Muscle layer of duodenum (tissue), 2 donors: Measurements from ENCODE around the gene ALAS1.

ENCODE experiments used
- H3K27ac ChIP-seq: one replicate; pipeline ENCODE4 v1.7.0; 2013; ENCODE audit warnings: mild to moderate bottlenecking, low read length
- H3K27me3 ChIP-seq: one replicate; pipeline ENCODE4 v1.7.0; 2013; ENCODE audit warnings: low read depth, mild to moderate bottlenecking, control low read depth, low read length
- H3K36me3 ChIP-seq, 2 donors: one replicate each; pipeline ENCODE4 v1.7.0; 2013; ENCODE audit warnings: low read length in 2 of 2, control low read depth in 1 of 2, mild to moderate bottlenecking in 1 of 2; ENCODE audit not compliant: insufficient read depth in 2 of 2, control insufficient read depth in 1 of 2
- H3K4me1 ChIP-seq, 2 donors: one replicate each; pipeline ENCODE4 v1.7.0; 2013; ENCODE audit warnings: low read length in 2 of 2, mild to moderate bottlenecking in 2 of 2, control low read depth in 1 of 2, moderate library complexity in 1 of 2; ENCODE audit not compliant: insufficient read depth in 2 of 2, control insufficient read depth in 1 of 2
- H3K4me3 ChIP-seq, 2 donors: one replicate each; pipeline ENCODE4 v1.7.0; 2013; ENCODE audit warnings: low read length in 2 of 2, low read depth in 1 of 2, mild to moderate bottlenecking in 1 of 2
- H3K9me3 ChIP-seq, 2 donors: one replicate each; pipeline ENCODE4 v1.7.0; 2013; ENCODE audit warnings: low read length in 2 of 2, control low read depth in 1 of 2, mild to moderate bottlenecking in 1 of 2; ENCODE audit not compliant: control insufficient read depth in 1 of 2
- donor health status: healthy.

ALAS1 gene

DNA sequence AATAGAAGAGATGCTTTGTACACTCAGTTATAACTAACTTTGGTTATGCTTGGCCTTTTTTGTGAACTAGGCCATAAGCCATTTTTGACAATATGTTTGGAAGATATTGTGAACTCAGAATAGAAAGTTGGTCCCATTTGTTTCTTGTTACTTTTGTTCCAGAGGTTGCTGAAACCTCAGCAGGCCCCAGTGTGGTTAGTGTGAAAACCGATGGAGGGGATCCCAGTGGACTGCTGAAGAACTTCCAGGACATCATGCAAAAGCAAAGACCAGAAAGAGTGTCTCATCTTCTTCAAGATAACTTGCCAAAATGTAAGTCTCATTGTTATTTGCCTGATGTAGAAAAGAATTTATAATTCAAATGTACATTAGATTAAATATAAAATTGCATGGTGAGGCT is 5.7 kb downstream of the ALAS1 start:
- H3K4me3 ChIP-seq: no peak overlapping the region
- no peak overlapping the region for H3K27ac ChIP-seq
- H3K4me1 ChIP-seq: peaks cover 0 to 16% of the 10 kb centered on the region in 2 donors
- H3K9me3 ChIP-seq: no peaks in the 10 kb centered on the region
- peaks cover 57 to 59% of the 10 kb centered on the region in 2 donors for H3K36me3 ChIP-seq
- no peaks in the 10 kb centered on the region for H3K27me3 ChIP-seq

GRCh38 chr3:52204337-52205073 is 6.5 kb downstream of the ALAS1 start:
- Histone ChIP-seq H3K4me3 (no peak overlapping the region), H3K36me3 (peaks cover 64 to 67% of the 10 kb centered on the region in 2 donors), H3K9me3 (no peaks in the 10 kb centered on the region), H3K4me1 (peaks cover 0 to 8% of the 10 kb centered on the region in 2 donors), H3K27ac (no peak overlapping the region), H3K27me3 (no peaks in the 10 kb centered on the region)

GRCh38 chr3:52205727-52206372 is 7.9 kb downstream of the ALAS1 start:
- Histone ChIP-seq H3K9me3 (no peaks in the 10 kb centered on the region), H3K4me3 (no peak overlapping the region), H3K4me1 (peaks cover 0 to 4% of the 10 kb centered on the region in 2 donors), H3K27me3 (no peaks in the 10 kb centered on the region), H3K27ac (no peak overlapping the region), H3K36me3 (peaks cover 73 to 80% of the 10 kb centered on the region in 2 donors)

GRCh38 chr3:52208556-52208955 is 10.6 kb downstream of the ALAS1 start:
- Histone ChIP-seq H3K36me3 (peaks cover 76 to 91% of the 10 kb centered on the region in 2 donors), H3K4me3 (no peak overlapping the region), H3K27ac (no peak overlapping the region), H3K27me3 (no peaks in the 10 kb centered on the region), H3K9me3 (no peaks in the 10 kb centered on the region), H3K4me1 (no peaks in the 10 kb centered on the region)

DNA sequence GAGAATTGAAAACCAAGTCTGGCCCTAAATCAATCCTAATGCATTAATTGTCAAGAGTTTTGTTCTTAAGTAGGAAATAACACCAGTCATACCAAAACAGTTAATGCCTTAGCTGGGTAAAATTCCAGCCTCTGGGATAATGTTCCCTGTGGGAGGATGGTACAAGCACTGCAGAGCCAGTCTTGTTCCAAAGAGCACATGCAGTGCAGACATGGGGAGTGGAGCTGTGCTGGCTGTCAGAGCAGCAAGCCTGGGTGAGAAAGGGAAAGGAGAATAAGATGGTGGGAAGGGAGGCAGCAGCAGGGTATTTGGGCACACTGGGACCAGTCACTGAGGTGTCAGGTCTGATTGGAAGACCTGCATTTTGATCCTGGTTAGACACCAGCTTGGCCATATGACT is 12.1 kb downstream of the ALAS1 start:
- H3K27ac ChIP-seq: no peak overlapping the region
- no peaks in the 10 kb centered on the region for H3K4me1 ChIP-seq
- no peaks in the 10 kb centered on the region for H3K9me3 ChIP-seq
- no peak overlapping the region for H3K4me3 ChIP-seq
- no peaks in the 10 kb centered on the region for H3K27me3 ChIP-seq
- H3K36me3 ChIP-seq: peaks cover 77 to 93% of the 10 kb centered on the region in 2 donors

GRCh38 chr3:52210550-52211046 is 12.6 kb downstream of the ALAS1 start:
- Histone ChIP-seq H3K27ac (no peak overlapping the region), H3K4me1 (no peaks in the 10 kb centered on the region)

DNA sequence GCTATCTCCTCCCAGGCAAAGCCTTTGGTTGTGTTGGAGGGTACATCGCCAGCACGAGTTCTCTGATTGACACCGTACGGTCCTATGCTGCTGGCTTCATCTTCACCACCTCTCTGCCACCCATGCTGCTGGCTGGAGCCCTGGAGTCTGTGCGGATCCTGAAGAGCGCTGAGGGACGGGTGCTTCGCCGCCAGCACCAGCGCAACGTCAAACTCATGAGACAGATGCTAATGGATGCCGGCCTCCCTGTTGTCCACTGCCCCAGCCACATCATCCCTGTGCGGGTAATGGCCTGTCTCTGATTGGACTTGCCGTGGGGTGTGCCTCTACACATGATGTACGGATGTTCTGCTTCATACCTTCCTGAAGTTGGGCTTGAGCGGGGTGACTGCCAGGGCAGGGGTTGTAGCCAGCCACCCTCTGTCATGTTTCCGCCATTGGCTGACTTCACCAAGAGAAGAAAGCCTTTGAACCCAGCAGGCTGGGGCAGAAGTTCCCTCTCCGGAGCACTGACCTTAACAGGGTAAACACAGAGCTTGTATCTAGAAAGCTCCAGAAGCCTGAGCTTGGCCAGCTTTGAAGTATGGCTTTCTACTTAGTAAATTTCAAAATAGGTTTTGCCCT is 13.4 kb downstream of the ALAS1 start:
- Histone ChIP-seq H3K27me3 (no peaks in the 10 kb centered on the region), H3K36me3 (peaks cover 71 to 88% of the 10 kb centered on the region in 2 donors), H3K4me3 (no peak overlapping the region), H3K4me1 (peaks cover under 1 to 2% of the 10 kb centered on the region in 2 donors), H3K9me3 (no peaks in the 10 kb centered on the region), H3K27ac (no peak overlapping the region)

More at GRCh38 chr3:52210550-52211046, 12.6 kb downstream of the ALAS1 start:
- Histone ChIP-seq H3K9me3 (no peaks in the 10 kb centered on the region), H3K27me3 (no peaks in the 10 kb centered on the region), H3K4me3 (no peak overlapping the region), H3K36me3 (peaks cover 77 to 93% of the 10 kb centered on the region in 2 donors)

DNA sequence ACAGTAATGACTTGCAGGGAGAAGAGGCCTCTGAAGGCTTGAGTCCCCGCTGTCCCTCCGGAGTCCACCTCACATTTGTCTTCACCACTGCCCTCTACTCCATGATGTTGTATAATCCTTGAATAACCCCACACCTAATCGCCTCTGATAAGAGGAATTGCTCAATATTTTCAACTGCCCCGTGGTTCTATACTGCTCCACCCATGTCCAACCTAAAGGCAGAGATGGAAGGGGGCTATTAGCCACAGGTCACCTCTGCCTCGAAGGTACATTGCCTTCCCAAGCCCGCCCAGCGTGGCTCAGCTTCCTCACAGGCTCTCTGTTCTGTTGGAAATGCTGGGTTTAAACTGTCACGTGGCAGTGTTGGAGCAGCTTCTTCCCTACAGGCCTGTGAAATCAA is 15.0 kb downstream of the ALAS1 start:
- Histone ChIP-seq H3K4me1 (peaks cover 9 to 17% of the 10 kb centered on the region in 2 donors), H3K27me3 (no peaks in the 10 kb centered on the region), H3K36me3 (peaks cover 62 to 76% of the 10 kb centered on the region in 2 donors), H3K9me3 (no peaks in the 10 kb centered on the region), H3K27ac (no peak overlapping the region), H3K4me3 (no peak overlapping the region)

GRCh38 chr3:52213901-52214300 is 15.9 kb downstream of the ALAS1 start:
- H3K36me3 ChIP-seq: peaks cover 53 to 67% of the 10 kb centered on the region in 2 donors
- H3K9me3 ChIP-seq: no peaks in the 10 kb centered on the region
- H3K27me3 ChIP-seq: no peaks in the 10 kb centered on the region
- peaks cover 9 to 20% of the 10 kb centered on the region in 2 donors for H3K4me1 ChIP-seq
- no peak overlapping the region for H3K4me3 ChIP-seq
- H3K27ac ChIP-seq: no peak overlapping the region

GRCh38 chr3:52215351-52215750 is 17.4 kb downstream of the ALAS1 start:
- Histone ChIP-seq H3K27me3 (no peaks in the 10 kb centered on the region), H3K36me3 (peaks cover 40 to 53% of the 10 kb centered on the region in 2 donors), H3K4me1 (peaks cover 9 to 20% of the 10 kb centered on the region in 2 donors), H3K4me3 (no peak overlapping the region), H3K27ac (no peak overlapping the region), H3K9me3 (no peaks in the 10 kb centered on the region)
